Mesendoderm (in vitro differentiated cells): Measurements from ENCODE around the gene MBNL2.

Source experiments
- DNase-seq: peaks from one replicate; pipeline ENCODE4 v3.0.0; 2013
- H2AK5ac ChIP-seq: 2 replicates; pipeline ENCODE4 v1.6.1; 2013; ENCODE audit warnings: low read length, inconsistent platforms
- H2BK120ac ChIP-seq: 2 replicates; pipeline ENCODE4 v1.6.1; 2013; ENCODE audit warnings: low read depth, mild to moderate bottlenecking, low read length, moderate library complexity, mixed read lengths
- H2BK15ac ChIP-seq: replicated peaks from 2 replicates; pipeline ENCODE4 v1.6.1; 2013; ENCODE audit warnings: low read depth, mild to moderate bottlenecking, moderate library complexity
- H2BK5ac ChIP-seq: 2 replicates; pipeline ENCODE4 v1.6.1; 2013; ENCODE audit warnings: low read length, inconsistent platforms
- H3K18ac ChIP-seq: 2 replicates; pipeline ENCODE4 v1.6.1; 2013; ENCODE audit warnings: mild to moderate bottlenecking, low read length, mixed read lengths
- H3K23ac ChIP-seq: one replicate; pipeline ENCODE4 v1.6.1; 2013; ENCODE audit warnings: low read length
- H3K27ac ChIP-seq: 2 replicates; pipeline ENCODE4 v1.5.1; 2013; ENCODE audit warnings: low read depth, mild to moderate bottlenecking, inconsistent platforms, low read length, moderate library complexity
- H3K27me3 ChIP-seq: 2 replicates; pipeline ENCODE4 v1.6.1; 2013; ENCODE audit warnings: low read length, control low read depth, mild to moderate bottlenecking, inconsistent platforms; ENCODE audit not compliant: insufficient read depth, poor library complexity
- H3K36me3 ChIP-seq: 2 replicates; pipeline ENCODE4 v1.6.1; 2013; ENCODE audit warnings: low read length, inconsistent platforms; ENCODE audit not compliant: control insufficient read depth, insufficient read depth
- H3K4ac ChIP-seq: one replicate; pipeline ENCODE4 v1.6.1; 2013; ENCODE audit warnings: low read depth, mild to moderate bottlenecking, low read length, moderate library complexity
- H3K4me1 ChIP-seq: 2 replicates; pipeline ENCODE4 v1.6.1; 2013; ENCODE audit warnings: low read depth, low read length, inconsistent platforms; ENCODE audit not compliant: control insufficient read depth
- H3K4me2 ChIP-seq: 2 replicates; pipeline ENCODE4 v1.6.1; 2013; ENCODE audit warnings: low read length
- H3K4me3 ChIP-seq: 2 replicates; pipeline ENCODE4 v1.5.1; 2013; ENCODE audit warnings: mild to moderate bottlenecking, low read length
- H3K56ac ChIP-seq: one replicate; pipeline ENCODE4 v1.6.1; 2013; ENCODE audit warnings: low read length
- H3K79me1 ChIP-seq: 2 replicates; pipeline ENCODE4 v1.6.1; 2013; ENCODE audit warnings: low read length, inconsistent platforms
- H3K79me2 ChIP-seq: 2 replicates; pipeline ENCODE4 v1.6.1; 2013; ENCODE audit warnings: mild to moderate bottlenecking, low read length; ENCODE audit not compliant: control insufficient read depth, insufficient read depth
- H3K9ac ChIP-seq: 2 replicates; pipeline ENCODE4 v1.6.1; 2013; ENCODE audit warnings: low read length, inconsistent platforms
- H4K5ac ChIP-seq: one replicate; pipeline ENCODE4 v1.6.1; 2013; ENCODE audit warnings: low read length
- H4K8ac ChIP-seq: one replicate; pipeline ENCODE4 v1.6.1; 2013; ENCODE audit warnings: low read depth, mild to moderate bottlenecking, control low read depth, low read length, moderate library complexity
- WGBS: extraction: QIAGEN DNeasy Blood & Tissue Kit; methylation state at CpG from one replicate; pipeline ENCODE4 v1.1.7; 2013; ENCODE audit warnings: low lambda C conversion rate, missing lambda C conversion rate; ENCODE audit not compliant: insufficient coverage; ENCODE audit errors: extremely low coverage; 5-methylcytosine and 5-hydroxymethylcytosine counted together

Gene MBNL2

GRCh38 chr13:97308735-97309429 is 86.7 kb downstream of the MBNL2 start:
- Histone ChIP-seq H3K27me3 (no peaks in the 10 kb centered on the region), H4K8ac (no peak overlapping the region), H3K23ac (no peak overlapping the region), H3K18ac (no peak overlapping the region), H3K4me2 (no peak overlapping the region), H2BK5ac (no peak overlapping the region), H3K4me1 (peaks cover 5% of the 10 kb centered on the region), H3K79me2 (no peaks in the 10 kb centered on the region), H3K4me3 (no peak overlapping the region), H2BK15ac (no peak overlapping the region), H3K27ac (no peak overlapping the region), H3K56ac (no peak overlapping the region), H3K79me1 (no peaks in the 10 kb centered on the region), H2AK5ac (peak overlapping the region; percentile 23), H3K9ac (no peak overlapping the region), H3K36me3 (no peaks in the 10 kb centered on the region), H3K4ac (no peak overlapping the region), H2BK120ac (no peak overlapping the region), H4K5ac (no peak overlapping the region)
- no CpG with 5 or more reads among the region's 5 CpGs for WGBS
- no peak for DNase-seq

GRCh38 chr13:97310809-97311436 is 88.8 kb downstream of the MBNL2 start:
- Histone ChIP-seq H3K4ac (no peak overlapping the region), H3K79me1 (no peaks in the 10 kb centered on the region), H2BK5ac (no peak overlapping the region), H3K4me2 (no peak overlapping the region), H4K8ac (no peak overlapping the region), H3K9ac (no peak overlapping the region), H3K27ac (no peak overlapping the region), H3K56ac (no peak overlapping the region), H3K27me3 (no peaks in the 10 kb centered on the region), H3K23ac (no peak overlapping the region), H4K5ac (no peak overlapping the region), H3K36me3 (no peaks in the 10 kb centered on the region), H3K79me2 (no peaks in the 10 kb centered on the region), H3K4me3 (no peak overlapping the region), H3K18ac (no peak overlapping the region), H2AK5ac (no peak overlapping the region), H2BK120ac (no peak overlapping the region), H3K4me1 (peaks cover 5% of the 10 kb centered on the region), H2BK15ac (no peak overlapping the region)
- WGBS = no CpG with 5 or more reads among the region's 6 CpGs
- DNase-seq = peak; percentile 25

- no peak overlapping the region for H2BK120ac ChIP-seq
- no peak overlapping the region for H2AK5ac ChIP-seq
- no peak overlapping the region for H3K4me2 ChIP-seq
- no peak overlapping the region for H3K23ac ChIP-seq
- H4K5ac ChIP-seq = no peak overlapping the region
- no peak overlapping the region for H3K4me3 ChIP-seq
- H2BK5ac ChIP-seq = no peak overlapping the region
- DNase-seq = no peak
- H3K36me3 ChIP-seq = no peaks in the 10 kb centered on the region
- H3K79me2 ChIP-seq = no peaks in the 10 kb centered on the region
- WGBS = no CpG with 5 or more reads among the region's 3 CpGs
- no peak overlapping the region for H4K8ac ChIP-seq
- H2BK15ac ChIP-seq = no peak overlapping the region
- no peaks in the 10 kb centered on the region for H3K79me1 ChIP-seq
- H3K4me1 ChIP-seq = peaks cover 5% of the 10 kb centered on the region
- H3K18ac ChIP-seq = no peak overlapping the region
- no peak overlapping the region for H3K9ac ChIP-seq
- no peak overlapping the region for H3K27ac ChIP-seq
- no peaks in the 10 kb centered on the region for H3K27me3 ChIP-seq
- H3K56ac ChIP-seq = no peak overlapping the region
- no peak overlapping the region for H3K4ac ChIP-seq
These were observed 89.8 kb downstream of the MBNL2 start for GRCh38 chr13:97311956-97312355.

DNA sequence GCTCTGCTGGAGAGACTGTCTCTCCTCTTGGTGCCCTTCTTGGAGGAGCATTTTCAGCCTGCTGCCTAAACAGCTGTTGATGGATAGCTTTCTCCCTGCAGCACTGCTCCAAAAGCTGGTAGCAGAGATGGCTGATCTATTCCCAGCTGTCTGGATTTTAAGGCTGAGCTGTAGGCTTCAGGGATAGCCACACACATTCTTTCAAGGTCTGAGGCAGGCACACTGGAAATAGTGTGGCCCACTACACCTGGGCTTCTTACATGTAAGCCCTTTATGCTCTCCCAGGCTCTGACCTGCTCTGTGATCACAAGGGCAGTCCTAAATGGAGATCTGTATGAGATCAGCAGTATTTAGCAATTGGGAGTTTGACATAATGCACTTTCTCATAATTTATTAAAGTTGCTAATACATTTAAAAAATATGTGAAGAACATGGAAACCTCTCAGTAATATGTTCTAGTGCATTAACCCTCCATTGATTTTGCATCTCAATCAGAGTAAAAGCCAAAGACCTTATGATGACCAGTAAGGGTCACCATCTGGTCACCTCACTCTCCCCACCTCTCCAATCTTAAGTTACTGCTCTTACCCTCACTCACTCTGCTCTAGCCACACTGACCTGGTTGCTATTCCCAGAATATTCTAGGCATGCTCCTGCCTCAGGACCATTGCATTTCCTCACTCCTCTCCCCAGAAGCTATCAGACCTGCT is 91.6 kb downstream of the MBNL2 start:
- Histone ChIP-seq H4K8ac (no peak overlapping the region), H2BK15ac (no peak overlapping the region), H2BK5ac (no peak overlapping the region), H3K79me1 (no peaks in the 10 kb centered on the region), H3K4ac (no peak overlapping the region), H3K4me3 (no peak overlapping the region), H2AK5ac (no peak overlapping the region), H3K56ac (no peak overlapping the region), H3K23ac (no peak overlapping the region), H3K9ac (no peak overlapping the region), H3K27ac (no peak overlapping the region), H3K18ac (no peak overlapping the region), H3K4me2 (no peak overlapping the region), H3K27me3 (no peaks in the 10 kb centered on the region), H4K5ac (no peak overlapping the region), H3K4me1 (peaks cover under 1% of the 10 kb centered on the region), H3K79me2 (no peaks in the 10 kb centered on the region), H3K36me3 (no peaks in the 10 kb centered on the region), H2BK120ac (no peak overlapping the region)
- no peak for DNase-seq

DNA sequence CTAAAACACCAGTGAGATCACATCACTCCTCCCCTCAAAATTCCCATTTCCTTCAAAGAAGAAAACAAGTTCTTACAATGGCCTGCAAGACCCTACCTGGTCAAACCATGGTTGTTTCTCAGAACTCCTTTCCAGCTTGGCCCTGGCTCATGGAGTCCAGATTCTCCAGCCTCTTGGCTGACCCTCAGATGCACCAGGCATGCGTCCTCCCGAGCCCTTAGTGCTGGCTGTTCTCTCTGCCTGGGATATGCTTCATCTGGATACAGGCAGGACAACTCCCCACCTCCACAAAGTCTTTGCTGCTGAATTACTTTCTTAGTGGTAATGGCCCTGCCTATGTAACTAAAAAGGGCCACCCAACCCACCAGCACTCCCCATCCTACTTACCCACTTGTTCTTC is 94.3 kb downstream of the MBNL2 start:
- H4K5ac ChIP-seq = no peak overlapping the region
- H3K4me3 ChIP-seq = no peak overlapping the region
- H3K27ac ChIP-seq = no peak overlapping the region
- no peak overlapping the region for H2AK5ac ChIP-seq
- no peak overlapping the region for H3K18ac ChIP-seq
- no peak overlapping the region for H3K56ac ChIP-seq
- H3K4me2 ChIP-seq = no peak overlapping the region
- no peaks in the 10 kb centered on the region for H3K4me1 ChIP-seq
- H3K9ac ChIP-seq = no peak overlapping the region
- H3K79me2 ChIP-seq = no peaks in the 10 kb centered on the region
- no peak overlapping the region for H3K4ac ChIP-seq
- no peak overlapping the region for H4K8ac ChIP-seq
- no peak overlapping the region for H2BK5ac ChIP-seq
- no CpG with 5 or more reads among the region's 2 CpGs for WGBS
- H3K23ac ChIP-seq = no peak overlapping the region
- H3K36me3 ChIP-seq = no peaks in the 10 kb centered on the region
- no peak for DNase-seq
- no peak overlapping the region for H2BK120ac ChIP-seq
- H3K79me1 ChIP-seq = no peaks in the 10 kb centered on the region
- no peak overlapping the region for H2BK15ac ChIP-seq
- H3K27me3 ChIP-seq = no peaks in the 10 kb centered on the region
